DMS79 treated with DMSO at 0.1 percent for 48 hours (cell line): Measurements from ENCODE around the gene CDC14C.

ENCODE experiments used
- DNase-seq: peaks from one replicate; lab custom pipeline; 2025; lab: John Stamatoyannopoulos, UW

The CDC14C gene

DNA sequence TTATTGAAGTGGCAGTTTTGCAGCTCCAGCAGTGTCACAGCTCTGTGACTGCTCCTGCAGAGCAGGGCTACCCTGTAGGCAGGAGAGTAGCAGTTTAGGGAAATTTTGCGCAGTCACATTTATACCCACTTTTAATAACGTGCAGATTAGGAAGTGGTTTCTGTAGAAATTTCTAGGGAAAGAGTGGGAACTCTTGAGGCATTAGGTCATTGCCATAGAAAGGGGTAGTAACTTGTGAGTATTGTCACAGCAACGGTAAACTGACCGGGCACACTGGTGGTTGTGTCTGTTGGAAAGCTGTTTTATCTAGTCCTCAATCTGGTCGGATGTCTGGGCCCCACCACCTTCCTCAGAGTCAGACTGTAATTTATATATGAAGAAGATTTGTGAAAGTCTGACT, 51.9 kb downstream of the CDC14C start:
- DNase-seq: no peak

DNA sequence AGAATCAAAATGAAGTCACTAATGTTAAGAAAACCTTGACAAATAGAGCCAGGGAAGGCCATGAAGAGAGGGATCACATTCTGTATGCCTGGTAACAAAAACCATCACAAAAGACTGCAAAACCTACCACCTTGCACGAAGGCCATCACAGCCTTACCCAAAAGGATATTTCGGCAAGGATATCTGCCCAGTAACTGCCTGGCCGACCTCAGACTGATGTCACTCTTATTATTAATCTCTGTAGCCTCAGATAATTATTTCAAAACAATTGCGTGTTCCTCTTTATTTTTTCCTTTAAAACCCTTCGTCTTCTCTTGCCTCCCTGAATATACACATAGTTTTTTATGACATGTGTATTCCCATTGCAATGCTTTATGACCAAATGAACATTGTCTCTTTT, 52.5 kb downstream of the CDC14C start:
- no peak for DNase-seq
